GM12864 (cell line): ENCODE results near the gene SGCD.

Experiments used
- DNase-seq: peaks from one replicate; pipeline ENCODE4 v3.0.0-alpha.2; 2011; ENCODE audit warnings: low read depth
- H3K4me3 ChIP-seq: 2 replicates; pipeline ENCODE4 v1.5.1; 2011; ENCODE audit warnings: mild to moderate bottlenecking, low read depth, low read length, control low read depth
- TF ChIP-seq, protein P1 (sequence below): IDR thresholded peaks from 2 replicates; pipeline ENCODE4 v1.5.1; 2011; ENCODE audit warnings: low read depth, mild to moderate bottlenecking, moderate library complexity, low read length, control low read depth, inconsistent platforms; ENCODE audit errors: missing control alignments

The SGCD gene

DNA sequence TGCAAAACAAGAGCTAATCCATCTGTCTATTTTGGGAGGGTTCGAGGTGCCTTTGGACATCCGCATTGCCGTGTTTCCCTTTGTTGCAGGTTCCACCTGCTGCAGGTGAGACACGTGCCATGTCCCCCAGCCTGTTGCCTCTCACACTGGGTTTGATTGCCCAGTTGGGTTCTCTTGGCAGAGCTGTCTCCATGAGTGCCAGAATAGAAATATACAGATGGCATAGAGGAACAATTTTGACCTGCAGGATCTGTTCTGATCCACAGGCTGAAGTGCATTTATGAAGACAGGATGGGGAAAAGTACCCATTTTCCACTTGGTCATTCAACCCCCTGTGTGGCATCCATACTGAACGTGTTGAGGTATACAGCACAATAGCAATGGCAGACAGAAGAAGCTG lies 178.1 kb downstream of the SGCD start:
- DNase-seq, result no peak
- H3K4me3 ChIP-seq, result no peak overlapping the region
- TF ChIP-seq, protein P1, sequence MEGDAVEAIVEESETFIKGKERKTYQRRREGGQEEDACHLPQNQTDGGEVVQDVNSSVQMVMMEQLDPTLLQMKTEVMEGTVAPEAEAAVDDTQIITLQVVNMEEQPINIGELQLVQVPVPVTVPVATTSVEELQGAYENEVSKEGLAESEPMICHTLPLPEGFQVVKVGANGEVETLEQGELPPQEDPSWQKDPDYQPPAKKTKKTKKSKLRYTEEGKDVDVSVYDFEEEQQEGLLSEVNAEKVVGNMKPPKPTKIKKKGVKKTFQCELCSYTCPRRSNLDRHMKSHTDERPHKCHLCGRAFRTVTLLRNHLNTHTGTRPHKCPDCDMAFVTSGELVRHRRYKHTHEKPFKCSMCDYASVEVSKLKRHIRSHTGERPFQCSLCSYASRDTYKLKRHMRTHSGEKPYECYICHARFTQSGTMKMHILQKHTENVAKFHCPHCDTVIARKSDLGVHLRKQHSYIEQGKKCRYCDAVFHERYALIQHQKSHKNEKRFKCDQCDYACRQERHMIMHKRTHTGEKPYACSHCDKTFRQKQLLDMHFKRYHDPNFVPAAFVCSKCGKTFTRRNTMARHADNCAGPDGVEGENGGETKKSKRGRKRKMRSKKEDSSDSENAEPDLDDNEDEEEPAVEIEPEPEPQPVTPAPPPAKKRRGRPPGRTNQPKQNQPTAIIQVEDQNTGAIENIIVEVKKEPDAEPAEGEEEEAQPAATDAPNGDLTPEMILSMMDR, result no peak

DNA sequence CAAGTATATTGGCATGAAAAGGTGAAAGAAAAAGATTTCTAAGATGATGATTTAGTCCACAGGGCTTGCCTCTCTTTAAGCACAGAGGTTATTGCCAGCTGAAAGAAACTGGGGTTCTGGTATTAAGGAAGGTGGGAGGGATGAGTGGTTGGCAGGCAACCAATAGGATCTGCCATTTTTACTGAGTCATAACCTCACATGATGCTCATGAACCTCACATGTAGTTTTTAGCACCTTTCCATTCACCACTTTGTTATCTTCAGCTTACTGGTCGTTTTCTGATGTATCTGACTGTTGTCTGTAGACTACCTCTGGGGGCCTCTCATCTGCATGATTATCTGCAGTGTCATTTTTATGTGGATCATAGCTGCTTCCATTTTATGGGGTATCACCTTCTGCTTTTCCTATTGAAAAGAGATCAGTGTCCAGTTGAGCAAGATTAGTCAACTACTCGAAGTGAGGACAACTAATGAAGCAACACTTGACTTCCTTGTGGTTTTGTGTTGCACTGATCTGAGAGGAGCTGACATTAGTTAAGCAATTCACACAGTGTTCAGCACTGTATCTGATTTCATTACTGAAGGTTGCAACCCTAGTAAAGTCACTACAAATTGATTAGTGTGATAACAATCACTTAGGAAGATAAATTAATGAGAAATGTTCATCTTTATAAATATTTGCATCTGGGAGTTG lies 186.3 kb downstream of the SGCD start:
- no peak overlapping the region for H3K4me3 ChIP-seq
- TF ChIP-seq, protein P1, result no peak
- no peak for DNase-seq

GRCh38 chr5:156515121-156515520 lies 188.2 kb downstream of the SGCD start:
- TF ChIP-seq, protein P1, result no peak

GRCh38 chr5:156515803-156516360 lies 188.9 kb downstream of the SGCD start:
- TF ChIP-seq, protein P1, result no peak
- no peak overlapping the region for H3K4me3 ChIP-seq
- DNase-seq, result no peak

More at GRCh38 chr5:156515121-156515520, 188.2 kb downstream of the SGCD start:
- H3K4me3 ChIP-seq, result no peak overlapping the region
- DNase-seq, result no peak

DNA sequence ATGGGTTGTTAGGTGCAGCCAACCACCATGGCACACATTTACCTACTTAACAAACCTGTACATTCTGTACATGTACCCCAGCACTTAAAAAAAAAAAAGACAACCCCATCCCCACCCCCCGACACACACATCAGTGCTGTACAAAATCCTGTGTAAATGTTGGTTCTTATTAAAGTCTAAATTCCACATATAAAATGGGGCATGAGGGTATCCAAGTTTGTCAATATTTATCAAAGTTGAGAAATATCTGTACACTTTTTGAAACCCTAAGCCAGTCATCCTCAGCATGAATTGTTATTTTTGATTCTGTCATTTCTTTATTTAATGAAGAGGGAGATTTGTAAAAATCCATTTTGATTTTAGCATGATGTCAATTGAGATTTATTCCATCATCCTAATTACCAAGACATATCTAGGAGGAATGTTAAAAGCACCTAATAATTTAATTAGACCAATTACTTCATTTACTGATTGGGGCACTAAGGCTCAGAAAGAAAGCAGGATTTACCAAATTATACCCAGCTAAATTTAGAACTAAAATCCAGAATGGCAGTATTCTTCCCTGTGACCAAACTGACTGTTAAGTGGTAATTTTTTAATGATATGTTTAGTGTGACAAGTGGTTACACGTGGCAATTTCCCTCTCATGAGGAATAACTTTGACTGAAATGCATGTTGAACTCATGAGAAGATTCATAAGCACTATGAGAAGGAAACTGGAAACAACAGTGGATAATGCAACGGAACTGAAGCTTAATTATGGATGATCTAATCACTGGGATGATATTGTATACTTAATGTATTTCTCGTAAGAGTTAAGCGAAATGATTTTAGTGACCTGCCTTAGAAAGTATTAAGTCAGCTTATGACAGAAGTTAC lies 195.9 kb downstream of the SGCD start:
- no peak overlapping the region for H3K4me3 ChIP-seq
- TF ChIP-seq, protein P1, result no peak
- DNase-seq, result no peak

DNA sequence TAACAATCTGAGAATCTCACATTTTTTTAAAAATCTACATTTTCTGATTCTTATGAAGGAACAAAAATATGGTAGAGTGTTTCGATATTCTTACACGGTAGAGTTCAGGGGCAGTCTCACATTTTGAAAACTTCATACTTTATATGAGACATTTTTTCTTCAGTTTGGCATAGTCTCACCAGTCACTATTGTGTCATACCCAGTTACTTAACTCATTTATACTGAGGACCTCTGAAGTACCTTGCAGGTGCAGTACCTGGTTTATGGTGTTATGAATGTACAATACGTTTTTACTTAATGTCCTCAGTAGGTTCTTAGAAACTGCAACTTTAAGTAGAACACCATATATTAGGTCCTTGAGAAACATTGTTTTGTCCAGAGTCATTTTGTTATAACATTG lies 196.6 kb downstream of the SGCD start:
- H3K4me3 ChIP-seq, result no peak overlapping the region
- TF ChIP-seq, protein P1, result no peak
- no peak for DNase-seq
